OCI-LY3 (cell line): ENCODE data around the gene ANXA11.
A peak's percentile ranks its signal among the peaks of the same experiment; 100 is the strongest.

Experiments
- H2AFZ ChIP-seq: fragments of 200-600, 300-600 bp; shearing (Covaris generic); 2 replicates; pipeline ENCODE4 v1.6.0; 2014; ENCODE audit warnings: antibody characterized with exemption, low read depth, low read length
- H3K27ac ChIP-seq: fragments of 200-600, 300-600 bp; sonication (generic); 2 replicates; pipeline ENCODE4 v1.5.1; 2014; ENCODE audit warnings: mild to moderate bottlenecking, low read length, moderate library complexity, mixed read lengths
- H3K27me3 ChIP-seq: fragments of 200-600, 300-600 bp; sonication (generic); 2 replicates; pipeline ENCODE4 v1.6.1; 2014; ENCODE audit warnings: low read depth, low read length, mixed read lengths
- H3K36me3 ChIP-seq: fragments of 200-600, 300-600 bp; sonication (generic); replicated peaks from 2 replicates; pipeline ENCODE3; 2014; ENCODE audit warnings: low read depth, low read length, mixed read lengths
- H3K4me1 ChIP-seq: fragments of 300-600, 200-600 bp; sonication (generic); 2 replicates; pipeline ENCODE4 v1.6.1; 2014; ENCODE audit warnings: low read length, mixed read lengths
- H3K4me2 ChIP-seq: fragments of 200-600, 300-600 bp; sonication (generic); 2 replicates; pipeline ENCODE4 v1.6.1; 2014; ENCODE audit warnings: low read length, mixed read lengths
- H3K4me3 ChIP-seq: fragments of 300-600, 200-600 bp; sonication (generic); 2 replicates; pipeline ENCODE4 v1.5.1; 2014; ENCODE audit warnings: antibody characterized with exemption, mild to moderate bottlenecking, low read length, moderate library complexity
- H3K79me2 ChIP-seq: fragments of 300-600, 200-600 bp; shearing (Covaris generic); 2 replicates; pipeline ENCODE4 v1.6.1; 2014; ENCODE audit warnings: mild to moderate bottlenecking, low read length, mixed read lengths
- H3K9ac ChIP-seq: fragments of 300-600, 200-600 bp; shearing (Covaris generic); 2 replicates; pipeline ENCODE4 v1.6.0; 2014; ENCODE audit warnings: mild to moderate bottlenecking, low read length, moderate library complexity
- H3K9me3 ChIP-seq: fragments of 200-600, 300-600 bp; shearing (Covaris generic); 2 replicates; pipeline ENCODE4 v1.6.1; 2014; ENCODE audit warnings: low read length, mixed read lengths; ENCODE audit not compliant: insufficient read depth
- H4K20me1 ChIP-seq: fragments of 200-600, 300-600 bp; sonication (generic); 2 replicates; pipeline ENCODE4 v1.6.1; 2016; ENCODE audit warnings: low read length, mixed read lengths; ENCODE audit not compliant: insufficient read depth
- EZH2phosphoT487 ChIP-seq: fragments of 200-600 bp; shearing (Covaris generic); IDR thresholded peaks from 2 replicates; pipeline ENCODE4 v1.6.1; 2018; ENCODE audit warnings: antibody characterized with exemption, mixed run types, low read depth
- TF ChIP-seq, protein P1 (sequence below): fragments of 200-600, 300-600 bp; sonication (generic); IDR thresholded peaks from 2 replicates; pipeline ENCODE4 v1.5.1; 2014; ENCODE audit warnings: antibody characterized with exemption, low read length, low read depth

Gene ANXA11

GRCh38 chr10:80196270-80196949, 8.9 kb downstream of the ANXA11 start:
- H3K4me2 ChIP-seq = peak overlapping the region; percentile 86
- peaks cover 37% of the 10 kb centered on the region for H4K20me1 ChIP-seq
- H3K4me1 ChIP-seq = peaks cover 68% of the 10 kb centered on the region
- H3K27ac ChIP-seq = peak overlapping the region; percentile 97
- H3K9ac ChIP-seq = peak overlapping the region; percentile 71
- H3K27me3 ChIP-seq = no peaks in the 10 kb centered on the region
- H3K36me3 ChIP-seq = peaks cover 30% of the 10 kb centered on the region
- no peak overlapping the region for H2AFZ ChIP-seq
- peaks cover 98% of the 10 kb centered on the region for H3K79me2 ChIP-seq
- H3K4me3 ChIP-seq = peak overlapping the region; percentile 67
- H3K9me3 ChIP-seq = no peaks in the 10 kb centered on the region
- no peak for TF ChIP-seq EZH2phosphoT487
- TF ChIP-seq, protein P1, sequence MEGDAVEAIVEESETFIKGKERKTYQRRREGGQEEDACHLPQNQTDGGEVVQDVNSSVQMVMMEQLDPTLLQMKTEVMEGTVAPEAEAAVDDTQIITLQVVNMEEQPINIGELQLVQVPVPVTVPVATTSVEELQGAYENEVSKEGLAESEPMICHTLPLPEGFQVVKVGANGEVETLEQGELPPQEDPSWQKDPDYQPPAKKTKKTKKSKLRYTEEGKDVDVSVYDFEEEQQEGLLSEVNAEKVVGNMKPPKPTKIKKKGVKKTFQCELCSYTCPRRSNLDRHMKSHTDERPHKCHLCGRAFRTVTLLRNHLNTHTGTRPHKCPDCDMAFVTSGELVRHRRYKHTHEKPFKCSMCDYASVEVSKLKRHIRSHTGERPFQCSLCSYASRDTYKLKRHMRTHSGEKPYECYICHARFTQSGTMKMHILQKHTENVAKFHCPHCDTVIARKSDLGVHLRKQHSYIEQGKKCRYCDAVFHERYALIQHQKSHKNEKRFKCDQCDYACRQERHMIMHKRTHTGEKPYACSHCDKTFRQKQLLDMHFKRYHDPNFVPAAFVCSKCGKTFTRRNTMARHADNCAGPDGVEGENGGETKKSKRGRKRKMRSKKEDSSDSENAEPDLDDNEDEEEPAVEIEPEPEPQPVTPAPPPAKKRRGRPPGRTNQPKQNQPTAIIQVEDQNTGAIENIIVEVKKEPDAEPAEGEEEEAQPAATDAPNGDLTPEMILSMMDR = no peak

DNA sequence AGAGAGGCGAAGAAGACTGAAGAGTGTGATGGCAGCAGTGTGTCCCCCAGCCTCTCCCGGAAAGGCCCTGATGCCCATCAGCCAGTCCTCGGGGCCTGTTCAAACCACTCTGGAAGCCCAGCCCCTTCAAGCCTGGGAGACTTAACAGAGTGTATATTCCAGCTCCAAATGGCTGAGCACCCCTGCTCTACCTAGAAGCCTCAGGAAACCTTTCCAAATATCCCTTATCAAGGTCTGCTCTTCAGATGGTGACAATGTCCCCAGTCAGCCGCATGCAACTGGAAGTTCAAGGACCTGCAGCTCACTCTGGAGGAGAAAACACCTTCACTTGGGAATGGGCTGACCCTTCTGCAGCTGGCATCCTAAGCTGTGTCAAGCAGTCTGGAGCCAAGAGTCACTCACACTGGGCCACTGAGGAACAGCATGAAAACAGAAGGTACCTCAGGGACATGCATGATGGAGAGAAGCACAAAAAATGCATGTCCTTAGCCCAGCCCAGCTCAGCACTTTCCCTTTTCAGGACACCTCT, 10.2 kb downstream of the ANXA11 start:
- Histone ChIP-seq H3K4me3 (no peak overlapping the region), H3K9me3 (no peaks in the 10 kb centered on the region), H3K9ac (peak overlapping the region; percentile 12; the same call in 1 of the 2 replicates), H3K4me1 (peaks cover 60% of the 10 kb centered on the region), H3K4me2 (peak overlapping the region; percentile 86), H2AFZ (no peak overlapping the region), H3K27me3 (no peaks in the 10 kb centered on the region), H4K20me1 (peaks cover 26% of the 10 kb centered on the region), H3K27ac (peak overlapping the region; percentile 97), H3K79me2 (peaks cover 96% of the 10 kb centered on the region), H3K36me3 (peaks cover 28% of the 10 kb centered on the region)
- no peak for TF ChIP-seq EZH2phosphoT487

DNA sequence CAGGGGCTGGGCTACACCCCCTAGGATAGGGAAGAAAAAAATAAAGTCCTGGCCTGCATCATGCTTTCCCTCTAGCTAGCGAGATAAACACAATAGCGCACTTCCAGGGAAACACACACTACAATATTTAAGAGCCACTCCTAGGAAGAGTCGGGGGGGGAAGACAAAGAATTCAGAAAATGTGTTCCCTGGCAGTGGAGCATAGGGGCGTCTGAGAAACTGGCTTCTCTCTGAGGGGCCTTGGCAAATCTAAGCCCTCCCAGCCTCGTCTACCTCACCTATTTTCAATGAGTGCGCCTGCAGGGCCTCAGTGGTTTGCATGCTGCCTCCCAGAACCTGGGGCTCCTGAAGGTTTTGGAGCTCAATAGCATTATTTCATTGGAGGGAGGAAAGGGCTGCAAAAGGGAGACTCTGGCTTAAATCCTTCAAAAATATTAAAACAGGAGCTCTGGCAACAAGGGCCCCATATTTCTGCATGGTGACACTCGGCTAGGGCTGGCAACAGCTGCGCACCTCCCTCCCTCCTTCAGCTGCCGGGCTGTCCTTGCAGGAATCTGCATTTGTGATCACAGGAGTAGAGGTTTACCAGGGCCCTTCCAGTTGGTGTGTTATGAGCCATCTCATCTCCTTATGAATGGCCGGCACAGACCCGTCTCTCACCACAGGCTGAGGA, 10.8 kb downstream of the ANXA11 start:
- peaks cover 59% of the 10 kb centered on the region for H3K4me1 ChIP-seq
- H3K79me2 ChIP-seq = peaks cover 96% of the 10 kb centered on the region
- no peaks in the 10 kb centered on the region for H3K27me3 ChIP-seq
- H2AFZ ChIP-seq = no peak overlapping the region
- H3K27ac ChIP-seq = peak overlapping the region; percentile 97
- no peak overlapping the region for H3K4me3 ChIP-seq
- H3K4me2 ChIP-seq = peak overlapping the region; percentile 86
- TF ChIP-seq, protein P1 = no peak
- TF ChIP-seq EZH2phosphoT487 = no peak
- peaks cover 28% of the 10 kb centered on the region for H3K36me3 ChIP-seq
- H4K20me1 ChIP-seq = peaks cover 24% of the 10 kb centered on the region
- no peaks in the 10 kb centered on the region for H3K9me3 ChIP-seq
- peak overlapping the region; percentile 12; the same call in 1 of the 2 replicates for H3K9ac ChIP-seq

GRCh38 chr10:80192553-80192952, 12.8 kb downstream of the ANXA11 start:
- H3K27me3 ChIP-seq = no peaks in the 10 kb centered on the region
- peaks cover 96% of the 10 kb centered on the region for H3K79me2 ChIP-seq
- H4K20me1 ChIP-seq = peaks cover 22% of the 10 kb centered on the region; the same call in 1 of the 2 replicates
- no peak overlapping the region for H3K27ac ChIP-seq
- H2AFZ ChIP-seq = no peak overlapping the region
- H3K9ac ChIP-seq = no peak overlapping the region
- H3K9me3 ChIP-seq = no peaks in the 10 kb centered on the region
- no peak overlapping the region for H3K4me3 ChIP-seq
- no peak overlapping the region for H3K4me2 ChIP-seq
- TF ChIP-seq, protein P1 = no peak
- no peak for TF ChIP-seq EZH2phosphoT487
- peaks cover 59% of the 10 kb centered on the region for H3K4me1 ChIP-seq
- H3K36me3 ChIP-seq = peaks cover 28% of the 10 kb centered on the region
